ENCODE results near the gene CDH26.

GRCh38 chr20:59958123-59958522 lies at the start of gene CDH26:
- TF ChIP-seq CTCF (IDR thresholded peaks at IDR 0.05) (no peak), EZH2 (IDR thresholded peaks at IDR 0.05; ENCODE audit: borderline replicate concordance, insufficient read depth, low read depth, low read length, poor library complexity, severe bottlenecking) (no peak)

Data from B cell (primary cell).